DMS 273 (cell line): Measurements from ENCODE around the gene IQSEC1.

Experiments
- DNase-seq: peaks from one replicate; lab custom pipeline; 2025; ENCODE audit not compliant: unreplicated experiment; lab: John Stamatoyannopoulos, UW

Gene IQSEC1

DNA sequence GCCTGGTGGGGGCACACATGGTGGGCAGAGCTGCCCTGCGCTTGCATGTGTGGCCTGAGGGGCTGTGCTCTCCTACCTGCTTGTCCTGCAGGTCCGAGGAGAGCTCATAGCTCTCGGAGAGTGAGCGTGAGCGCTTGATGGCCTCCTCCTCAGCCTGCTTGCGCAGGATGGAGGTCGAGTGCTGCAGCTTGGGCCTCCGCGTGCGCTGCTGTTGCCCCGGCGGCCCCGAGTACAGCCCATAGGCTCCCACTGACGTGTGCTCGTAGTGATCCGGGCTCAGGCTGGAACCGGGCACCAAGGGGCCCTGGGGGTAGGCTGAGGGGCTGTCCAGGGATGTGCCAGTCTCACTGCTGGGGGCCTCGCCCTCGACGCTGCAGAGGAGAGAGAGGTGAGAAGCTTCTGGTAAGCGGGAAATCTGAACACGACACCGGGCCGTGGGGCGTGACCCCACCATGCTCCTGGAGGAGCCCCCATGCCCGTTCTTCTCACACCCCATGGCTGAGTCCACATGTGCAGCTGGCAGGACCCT lies 131.7 kb downstream of the IQSEC1 start:
- no peak for DNase-seq

DNA sequence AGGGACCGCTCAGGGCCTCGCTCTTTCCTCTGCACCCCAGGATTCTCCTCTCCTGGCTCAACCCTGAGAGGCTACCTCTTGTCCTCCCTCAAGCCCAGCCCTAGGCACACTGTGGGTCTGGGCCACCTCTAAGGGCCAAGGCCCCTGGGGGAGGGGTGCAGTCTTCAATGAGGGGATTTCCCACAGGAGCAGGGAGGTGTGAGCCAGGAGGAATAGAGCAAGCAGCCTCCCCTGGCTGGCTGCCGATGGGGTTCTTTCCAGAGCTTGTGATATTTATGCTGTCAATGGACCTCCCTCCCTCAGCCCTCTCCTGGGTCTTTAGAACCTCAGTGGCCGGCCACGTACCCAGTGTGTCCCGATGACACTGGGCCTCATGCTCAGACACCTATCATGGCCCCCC lies 132.4 kb downstream of the IQSEC1 start:
- DNase-seq, result no peak

DNA sequence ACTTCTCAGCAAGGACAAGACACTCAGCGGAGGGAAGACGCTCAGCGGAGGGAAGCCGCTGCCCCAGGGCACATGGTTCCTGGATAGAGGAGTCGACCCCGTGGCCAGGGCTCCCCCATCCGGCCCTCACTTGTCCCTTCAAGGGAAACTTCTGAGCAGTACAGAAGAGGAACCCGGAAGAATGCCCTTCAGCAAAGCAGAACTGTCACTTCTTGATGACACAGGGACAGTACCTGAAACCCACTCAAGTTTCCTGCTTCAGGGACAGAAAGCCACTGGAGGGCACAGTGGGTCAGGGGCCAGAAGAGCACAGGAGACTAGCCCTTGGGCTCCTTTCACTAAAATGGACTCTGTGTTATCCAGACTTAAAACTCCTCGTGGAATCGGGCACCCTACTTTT lies 134.1 kb downstream of the IQSEC1 start:
- no peak for DNase-seq

DNA sequence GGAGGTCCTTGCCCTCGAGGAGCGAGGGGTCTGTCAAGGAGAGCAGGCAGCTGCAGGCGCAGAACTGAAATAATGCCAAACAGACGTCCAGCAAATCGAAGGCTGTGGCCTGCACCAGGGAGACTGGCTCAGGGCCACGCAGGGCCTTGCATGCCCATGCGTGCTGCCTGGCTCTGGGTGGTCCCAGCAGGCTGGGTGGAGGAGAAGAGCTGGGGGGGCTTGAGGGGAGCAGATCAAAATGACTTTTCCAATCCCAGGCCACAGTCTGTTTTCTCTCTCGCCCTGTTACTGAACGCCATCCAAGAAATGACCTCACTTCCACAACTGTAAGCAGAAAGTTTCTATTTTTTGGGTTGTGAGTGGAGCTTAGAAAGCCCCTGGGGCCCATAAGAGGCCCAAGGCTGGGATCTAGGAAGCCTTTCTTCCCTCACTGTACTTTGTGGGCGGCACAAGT lies 134.9 kb downstream of the IQSEC1 start:
- no peak for DNase-seq

DNA sequence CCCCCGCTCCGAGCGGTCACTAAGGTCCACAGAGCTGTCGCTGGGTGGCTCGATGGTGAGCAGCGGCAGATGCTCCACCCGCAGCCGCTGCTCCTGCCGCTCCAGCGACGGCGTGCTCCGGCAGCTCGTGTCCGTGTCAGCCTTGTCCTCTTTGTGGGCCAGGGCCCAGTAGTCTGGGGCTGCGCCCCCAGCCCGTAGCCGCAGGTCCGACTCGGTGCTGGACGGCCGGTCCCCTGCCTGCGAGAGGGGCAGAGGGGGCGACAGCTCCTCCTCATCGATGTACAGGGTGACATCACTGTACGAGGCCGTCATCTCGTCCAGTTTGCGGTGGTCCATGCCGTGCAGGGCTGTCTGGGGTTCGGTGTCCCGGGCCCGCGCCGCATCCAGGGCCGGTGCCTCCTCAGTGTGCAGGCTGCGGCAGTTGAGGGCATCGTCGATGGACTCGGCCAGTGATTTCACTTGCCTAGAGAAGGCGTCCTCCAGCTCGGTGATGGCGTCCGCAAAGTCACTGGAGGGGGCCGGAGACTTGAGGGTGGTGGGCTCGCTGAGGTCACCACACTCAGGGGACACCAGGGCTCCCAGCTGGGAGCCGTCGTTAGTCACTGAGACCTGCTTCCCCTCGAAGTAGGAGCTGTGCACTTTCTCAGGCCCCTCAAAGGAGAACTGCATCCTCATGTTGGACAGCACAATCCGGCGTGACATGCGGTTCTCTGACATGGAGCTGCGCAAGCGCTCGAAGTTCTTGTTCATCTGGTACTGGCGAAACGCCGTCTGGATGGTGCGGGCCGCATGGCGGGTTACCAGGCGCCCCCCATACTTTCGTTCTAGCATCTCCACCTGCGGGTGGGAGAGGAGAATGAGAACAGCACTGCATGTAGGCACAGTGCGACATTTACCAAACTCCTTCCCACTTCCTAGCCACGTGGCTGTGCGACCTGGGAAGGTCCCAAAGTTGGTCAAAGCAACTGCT lies 137.1 kb downstream of the IQSEC1 start:
- DNase-seq, result no peak

DNA sequence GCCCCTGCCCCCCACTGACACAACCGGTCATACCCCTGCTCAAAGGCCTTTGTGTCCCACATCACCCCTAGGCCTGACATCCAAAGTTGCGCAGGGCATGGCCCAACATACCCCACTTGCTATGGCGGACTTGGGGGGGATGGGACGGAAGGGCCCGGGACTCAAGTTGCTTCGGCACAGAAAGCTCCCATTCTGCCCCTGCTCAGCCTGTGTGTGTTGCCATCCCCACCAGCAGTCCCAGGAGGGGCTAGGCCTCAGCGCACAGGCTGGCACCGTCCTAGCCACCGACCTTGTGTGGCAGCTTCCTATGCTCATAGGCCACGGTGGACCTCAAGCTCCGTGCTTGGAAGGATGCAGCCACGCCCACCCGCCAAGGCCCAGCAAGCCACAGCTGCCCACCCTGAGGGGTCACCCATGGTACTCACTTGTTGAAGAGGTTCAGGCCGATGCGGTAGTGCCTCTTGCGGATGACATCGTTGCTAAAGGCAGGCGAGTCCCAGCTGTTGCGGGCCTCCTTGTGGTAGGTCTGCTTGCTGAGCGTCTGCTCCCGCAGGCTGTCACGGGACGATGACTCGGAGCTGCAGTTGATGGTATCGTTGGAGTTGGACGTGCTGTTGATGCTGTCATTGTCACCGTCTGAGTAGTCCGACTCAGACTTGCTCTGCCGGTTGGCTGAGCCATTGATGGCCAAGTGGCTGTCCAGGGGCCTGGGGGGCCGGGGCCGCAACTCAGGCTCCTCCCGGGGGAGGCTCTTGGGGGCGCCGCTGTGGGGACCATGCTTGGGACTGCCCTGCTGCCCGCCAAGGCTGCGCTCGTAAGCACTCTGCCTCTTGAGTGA lies 138.0 kb downstream of the IQSEC1 start:
- DNase-seq, result no peak

DNA sequence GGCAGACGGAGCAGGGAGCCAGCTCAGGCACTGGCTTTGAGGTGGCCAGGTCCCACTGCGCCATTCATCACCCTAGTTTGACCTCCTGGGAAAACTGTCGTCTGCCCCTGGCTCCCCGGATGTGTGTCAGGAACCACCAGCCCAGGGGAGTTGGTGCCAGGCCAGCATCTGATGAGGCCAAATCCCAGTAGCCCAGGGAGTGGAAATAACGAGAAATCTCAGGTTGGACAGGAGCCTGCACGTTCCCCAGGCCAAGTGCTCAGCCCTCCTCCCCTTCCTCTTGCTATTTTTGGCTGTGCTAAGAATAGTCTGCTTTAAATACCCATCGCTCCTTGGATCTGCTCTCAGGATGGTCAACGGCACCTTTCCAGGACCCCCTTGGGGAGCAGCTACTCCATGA lies 138.8 kb downstream of the IQSEC1 start:
- no peak for DNase-seq

DNA sequence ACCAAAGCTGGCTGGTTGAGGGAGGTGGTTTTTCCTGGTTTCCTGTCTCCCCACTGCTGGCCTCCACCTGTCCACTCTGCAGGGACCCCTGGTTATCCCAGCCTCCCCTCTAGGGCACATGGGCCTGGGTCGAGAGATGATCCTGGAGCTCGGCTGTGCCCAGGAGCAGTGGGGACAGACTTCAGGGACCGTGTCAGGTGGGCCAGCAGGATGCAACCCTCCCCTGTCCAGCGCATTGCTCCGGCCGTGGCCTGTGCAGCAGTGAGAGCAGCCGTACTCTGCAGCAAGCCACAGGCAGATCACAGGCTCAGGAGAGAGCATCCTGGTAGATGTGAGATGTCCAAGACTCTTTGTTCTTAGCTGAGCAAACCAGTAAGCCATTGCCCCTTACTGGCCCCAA lies 139.3 kb downstream of the IQSEC1 start:
- DNase-seq, result no peak

DNA sequence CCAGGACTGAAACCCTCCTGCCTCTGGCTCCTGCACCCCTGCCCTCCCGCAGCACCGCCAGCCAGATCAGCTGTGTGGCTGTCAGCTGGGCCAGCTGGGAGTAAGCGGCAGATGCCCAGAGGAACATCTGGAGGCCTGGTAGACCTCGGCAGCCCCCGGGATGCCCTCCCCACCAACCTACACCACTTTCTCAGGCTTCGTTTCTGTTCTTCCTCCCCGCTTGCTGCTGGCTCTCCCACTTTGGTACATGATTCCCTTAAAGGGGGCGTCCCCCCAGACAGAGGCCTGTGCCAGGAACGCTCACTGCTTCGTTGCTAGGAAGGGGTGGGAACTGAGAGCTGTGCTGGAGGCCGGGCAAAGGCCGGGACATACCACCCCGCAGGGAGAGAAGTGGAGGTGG lies 140.5 kb downstream of the IQSEC1 start:
- peak; percentile 24 for DNase-seq

DNA sequence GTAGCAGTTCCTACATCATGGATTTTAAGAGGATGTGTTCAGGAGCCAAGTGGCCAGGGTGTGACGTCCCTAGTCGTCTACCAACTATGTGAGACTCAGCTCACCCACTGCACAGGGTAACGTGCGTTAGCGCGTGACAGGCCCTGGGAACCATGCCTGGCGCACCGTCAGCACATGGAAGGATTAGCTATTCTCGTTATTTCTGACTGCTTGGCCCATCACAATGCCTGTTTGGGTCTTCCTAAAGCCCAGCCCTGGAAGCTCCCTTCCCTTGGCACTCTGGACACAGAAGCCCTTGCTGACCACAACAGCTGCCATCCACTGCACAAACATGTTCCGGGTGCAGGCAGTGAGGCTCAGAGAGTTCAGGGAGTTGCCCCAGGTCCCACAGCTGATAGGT lies 140.9 kb downstream of the IQSEC1 start:
- DNase-seq, result no peak

DNA sequence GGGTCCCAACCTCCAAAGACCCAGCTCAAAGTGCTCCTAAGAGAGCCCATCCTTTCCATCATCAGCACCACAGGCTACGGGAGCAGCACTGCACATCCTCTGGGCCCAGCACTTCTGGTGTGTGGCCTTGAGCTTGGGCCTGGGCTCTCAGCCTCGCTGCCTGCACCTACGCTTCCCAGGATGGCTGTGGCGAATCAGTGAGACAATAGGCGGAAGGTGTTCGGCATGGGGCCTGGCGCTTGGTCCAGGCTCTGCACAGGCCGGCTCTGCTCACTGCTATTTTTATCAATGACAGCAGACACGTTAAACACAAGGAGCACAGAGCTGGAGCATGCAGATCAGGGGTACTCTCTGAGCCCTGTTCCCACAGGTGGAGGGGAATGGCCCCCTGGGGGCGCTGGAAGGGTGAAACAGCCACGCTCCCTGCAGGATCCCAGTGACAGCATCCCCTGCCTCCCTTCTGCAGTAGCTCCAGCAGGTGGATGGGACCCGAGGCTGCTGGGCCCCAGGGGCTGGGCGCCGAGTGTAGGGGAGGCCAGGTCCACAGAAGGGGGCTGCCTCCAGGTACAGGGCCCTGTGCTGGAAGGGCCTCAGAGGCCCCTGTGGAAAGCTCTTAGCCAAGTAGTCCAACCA lies 141.8 kb downstream of the IQSEC1 start:
- no peak for DNase-seq

DNA sequence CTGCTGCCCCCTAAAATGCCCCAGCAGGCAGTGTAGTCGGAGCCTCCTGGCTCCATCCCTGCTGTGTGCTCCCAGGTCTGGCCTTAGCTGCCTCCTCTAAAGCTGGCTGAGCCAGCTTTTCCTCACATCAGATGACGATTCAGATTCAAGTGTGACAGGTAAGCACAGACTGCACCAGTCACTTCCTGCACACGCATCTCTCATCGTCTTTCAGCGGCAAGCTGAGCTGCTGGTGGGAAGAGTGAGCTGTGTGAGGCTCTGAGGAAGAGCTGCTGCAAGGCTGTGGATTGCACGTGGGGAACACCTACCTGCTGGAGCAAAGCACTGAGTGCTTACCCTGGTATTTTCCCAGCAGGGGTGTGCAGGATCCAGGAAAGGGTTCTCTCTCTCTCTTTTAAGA lies 143.4 kb downstream of the IQSEC1 start:
- DNase-seq, result no peak

DNA sequence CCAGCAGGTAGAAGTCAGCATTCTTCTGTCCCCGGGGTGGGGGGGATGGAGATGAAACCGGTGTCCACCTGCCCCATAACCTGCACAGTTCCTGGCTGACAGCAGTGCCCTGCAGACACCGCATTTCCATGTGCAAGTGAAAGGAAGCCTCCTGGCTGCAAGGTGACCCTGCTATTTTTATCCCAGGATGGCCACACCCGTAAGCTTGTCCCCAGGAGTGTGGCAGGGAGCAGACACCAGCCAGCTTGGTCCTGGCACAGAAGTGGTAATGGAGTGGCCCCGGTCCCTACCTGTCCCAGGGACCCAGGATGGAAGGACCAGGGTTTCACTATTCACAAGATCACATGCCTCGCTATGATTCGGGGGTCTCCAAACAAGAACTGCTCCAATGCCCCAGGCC lies 146.6 kb downstream of the IQSEC1 start:
- DNase-seq, result no peak

DNA sequence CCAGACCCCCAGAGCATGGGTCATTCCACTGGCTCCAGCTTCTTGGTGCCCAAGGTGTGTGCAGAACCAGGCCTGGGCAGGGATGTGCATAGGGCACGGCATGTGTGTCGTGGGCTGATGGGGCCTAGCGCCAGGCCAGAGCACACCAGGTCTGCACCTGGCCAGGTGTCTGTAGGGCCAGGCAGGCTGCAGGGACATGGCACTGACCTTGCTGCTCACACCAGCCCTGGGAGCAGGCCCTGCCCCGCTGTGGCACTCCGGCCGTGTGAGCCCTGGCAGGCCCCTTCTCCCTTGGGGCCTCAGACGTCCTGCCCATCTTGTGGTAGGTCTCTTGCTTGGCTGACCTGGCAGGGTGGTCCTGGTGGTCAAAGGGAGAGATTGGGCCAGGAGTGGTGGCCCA lies 147.6 kb downstream of the IQSEC1 start:
- no peak for DNase-seq

DNA sequence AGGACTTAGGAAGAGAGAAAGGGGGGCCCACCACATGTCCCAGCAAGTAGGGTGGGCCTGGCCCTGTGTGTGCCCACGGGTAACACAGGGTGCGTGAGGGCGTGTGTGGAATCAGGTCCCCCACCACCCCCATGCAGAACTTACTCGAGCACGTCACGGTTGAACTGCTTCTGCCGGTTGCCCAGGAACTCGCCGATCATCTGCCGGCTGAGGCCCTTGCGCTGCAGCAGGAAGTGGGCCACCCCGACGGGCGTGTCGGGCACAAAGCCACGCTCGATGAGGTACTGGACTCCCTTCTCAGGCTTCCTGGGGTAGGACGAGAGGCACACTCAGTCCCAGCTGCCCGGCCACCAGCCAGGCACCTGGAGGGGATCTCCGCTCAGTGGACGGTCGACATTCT lies 148.8 kb downstream of the IQSEC1 start:
- DNase-seq, result no peak

DNA sequence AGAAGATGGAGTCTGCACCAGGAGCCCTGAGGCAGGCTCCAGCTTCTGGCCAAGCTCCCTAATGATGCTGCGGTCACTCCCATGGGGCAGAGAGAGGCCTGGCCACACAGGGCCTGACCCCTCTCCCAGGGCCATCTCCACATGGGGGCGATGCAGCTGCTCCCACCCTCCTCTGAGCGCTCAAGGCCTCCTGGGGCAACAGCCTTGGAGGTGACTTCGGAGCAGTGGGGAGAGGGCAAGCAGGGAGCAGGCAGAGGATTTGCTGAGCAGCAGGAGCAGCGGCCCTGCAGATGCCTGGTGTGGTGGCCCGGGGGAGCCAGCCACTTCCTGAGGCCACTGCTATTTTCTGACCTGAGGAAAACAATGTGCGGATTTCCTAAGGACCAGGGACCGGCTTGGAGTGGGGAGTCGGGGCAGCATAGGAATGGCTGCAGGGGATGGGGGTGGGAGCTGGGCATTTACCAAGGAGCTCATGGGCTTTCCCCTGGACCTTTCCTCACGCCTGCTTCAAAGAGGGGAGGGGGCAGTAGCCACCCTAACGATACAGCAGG lies 150.3 kb downstream of the IQSEC1 start:
- DNase-seq, result no peak

DNA sequence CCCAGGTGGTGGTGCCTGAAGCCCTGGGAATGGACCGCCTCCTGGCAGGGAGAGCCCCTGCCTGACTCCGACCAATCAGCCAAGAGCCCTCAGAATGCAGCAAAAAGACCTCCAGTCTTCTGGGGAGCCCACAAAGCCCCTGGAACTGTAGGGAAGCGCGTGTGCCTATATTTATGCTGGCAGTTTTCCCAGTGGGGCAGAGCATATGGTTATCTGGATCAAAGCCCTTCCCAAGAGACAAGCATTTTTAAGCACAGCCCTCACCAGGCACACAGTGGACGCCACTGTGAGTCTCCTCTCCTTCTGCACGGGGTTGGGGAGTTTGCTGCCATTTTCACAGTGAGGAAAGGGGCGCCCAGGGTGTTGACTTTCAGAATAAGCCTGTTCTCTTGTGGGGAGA lies 150.9 kb downstream of the IQSEC1 start:
- peak; percentile 86 for DNase-seq

DNA sequence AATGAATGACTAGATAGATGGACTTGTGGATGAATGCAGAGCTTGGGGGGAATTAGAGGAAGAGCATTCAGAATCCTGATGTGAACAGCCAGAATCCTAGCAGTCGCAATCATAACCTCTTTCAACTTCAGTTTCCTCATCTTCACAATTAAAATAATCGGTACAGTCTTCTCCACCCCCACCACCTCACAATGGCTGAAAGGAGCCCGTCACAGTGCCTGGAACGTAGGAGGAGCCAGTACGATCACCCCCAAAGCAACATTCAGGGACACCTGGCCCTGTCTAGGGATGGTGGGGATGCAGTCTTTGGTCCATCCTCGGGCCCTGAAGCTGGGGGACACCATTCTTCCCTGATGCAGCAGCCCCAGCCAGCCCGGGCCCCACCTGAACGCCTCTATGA lies 151.5 kb downstream of the IQSEC1 start:
- DNase-seq, result no peak

DNA sequence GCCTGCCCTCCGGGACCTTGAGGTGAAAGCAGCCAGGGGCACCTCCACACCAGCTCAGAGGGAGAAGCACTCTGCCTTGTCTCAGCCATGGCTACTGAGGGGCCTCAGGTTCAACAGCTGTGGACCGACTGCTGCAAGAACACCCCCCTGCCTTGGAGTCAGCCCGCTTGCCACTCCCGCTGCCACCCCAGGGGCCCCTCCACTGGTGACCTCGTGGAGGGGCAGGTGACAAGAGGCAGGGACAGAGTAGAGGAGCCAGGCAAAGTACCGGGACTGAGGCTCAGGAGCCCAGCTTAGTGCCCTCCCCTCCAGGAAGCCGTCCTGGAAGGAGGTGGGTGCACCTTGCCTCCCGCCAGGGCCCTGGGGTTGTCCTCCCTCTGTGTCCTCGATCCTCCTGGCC lies 152.3 kb downstream of the IQSEC1 start:
- no peak for DNase-seq

DNA sequence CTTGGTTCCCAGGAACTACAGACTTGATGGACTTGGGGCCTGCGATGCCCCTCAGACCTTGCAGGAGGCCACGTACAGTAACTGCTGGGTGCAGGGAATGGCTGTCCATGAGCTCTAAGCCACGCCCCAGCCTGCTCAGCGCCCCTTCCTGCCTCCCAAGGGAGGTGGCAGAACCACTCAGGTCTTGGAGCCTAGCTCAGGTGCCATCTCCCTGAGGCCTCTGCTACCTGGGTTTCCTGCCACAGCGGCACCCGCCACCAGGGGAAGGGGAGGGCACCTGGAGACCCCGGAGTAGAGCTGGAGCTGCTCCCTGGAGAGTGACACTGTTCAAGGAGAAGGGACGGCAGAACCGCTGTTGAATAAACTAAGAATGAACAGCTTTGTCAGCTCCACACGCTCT lies 154.0 kb downstream of the IQSEC1 start:
- DNase-seq, result no peak

DNA sequence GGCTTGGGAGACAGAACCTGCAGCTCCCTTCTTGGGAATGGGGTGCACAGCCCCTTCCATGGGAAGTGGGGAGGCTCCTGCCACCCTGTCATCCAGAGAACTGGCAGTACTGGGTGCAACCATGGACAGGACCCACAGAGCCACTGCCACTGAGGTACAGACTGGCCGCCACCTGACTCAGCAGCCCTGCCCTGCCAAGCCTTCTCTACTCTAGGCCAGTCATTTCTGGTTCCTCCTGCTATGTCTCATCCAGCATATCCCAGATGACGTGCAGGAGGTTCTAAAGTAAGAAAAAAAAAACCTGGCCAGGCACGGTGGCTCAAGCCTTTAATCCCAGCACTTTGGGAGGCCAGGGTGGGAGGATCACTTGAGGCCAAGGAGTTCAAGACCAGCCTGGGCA lies 155.0 kb downstream of the IQSEC1 start:
- DNase-seq, result no peak
